ENCODE measurements around the gene ZNF740.

The ZNF740 gene

GRCh38 chr12:53222806-53223261, 42.3 kb downstream of the ZNF740 start (continued):
- TF ChIP-seq HIC1 (tag by site-specific recombination; IDR thresholded peaks at IDR 0.05) (0 out of 2 replicates have a peak, but pooled peaks have one; percentile 2), ZNF416 (tag by site-specific recombination; IDR thresholded peaks at IDR 0.05) (no peak), GLIS2 (tag by site-specific recombination; IDR thresholded peaks at IDR 0.05) (peak; percentile 39; the same call in 1 of the 2 replicates), ZBTB11 (tag by site-specific recombination; conservative IDR thresholded peaks at IDR 0.05; ENCODE audit: low read depth) (no peak), ZSCAN4 (tag by site-specific recombination; IDR thresholded peaks at IDR 0.05) (no peak)

GRCh38 chr12:53223389-53224060, 43.0 kb downstream of the ZNF740 start:
- TF ChIP-seq ZBTB26 (tag by site-specific recombination; optimal IDR thresholded peaks at IDR 0.05): no peak
- TF ChIP-seq ZNF341 (tag by site-specific recombination; IDR thresholded peaks at IDR 0.05; ENCODE audit: low read depth): no peak
- peak; percentile 41 for TF ChIP-seq PATZ1 (tag by site-specific recombination; IDR thresholded peaks at IDR 0.05)
- TF ChIP-seq PRDM1 (tag by site-specific recombination; IDR thresholded peaks at IDR 0.05): peak; percentile 50; the same call in 1 of the 2 replicates
- no peak for TF ChIP-seq ZNF521 (tag by site-specific recombination; IDR thresholded peaks at IDR 0.05)
- TF ChIP-seq ZNF311 (tag by site-specific recombination; IDR thresholded peaks at IDR 0.05; ENCODE audit: borderline replicate concordance): no peak
- TF ChIP-seq ZNF398 (tag by site-specific recombination; IDR thresholded peaks at IDR 0.05): peak; percentile 30; the same call in 1 of the 2 replicates
- TF ChIP-seq ZNF157 (tag by site-specific recombination; IDR thresholded peaks at IDR 0.05): 0 out of 2 replicates have a peak, but pooled peaks have one; percentile 34
- 0 out of 2 replicates have a peak, but pooled peaks have one; percentile 69 for TF ChIP-seq PRDM10 (tag by site-specific recombination; IDR thresholded peaks at IDR 0.05)
- 0 out of 2 replicates have a peak, but pooled peaks have one; percentile 4 for TF ChIP-seq HIC1 (tag by site-specific recombination; IDR thresholded peaks at IDR 0.05)
- no peak for TF ChIP-seq HOXC10 (CRISPR knock-in tag; IDR thresholded peaks at IDR 0.05)
- peaks cover 4% of the 10 kb centered on the region for H3K4me1 ChIP-seq (ENCODE audit: control insufficient read depth, insufficient read depth, low read length)
- POLR2A ChIA-PET: no interaction called here
- H3K27ac ChIP-seq (ENCODE audit: extremely low read depth, low read depth, low read length): no peak overlapping the region
- H3K36me3 ChIP-seq (ENCODE audit: control insufficient read depth in 2 of 2, insufficient read depth in 1 of 2, low read length in 2 of 2): no peaks in the 10 kb centered on the region
- CTCF ChIA-PET: interaction anchor here (1.1 to 1.2 kb wide), 2 partner anchors 9 to 10 kb away, joined by 4 to 5 read pairs; no protein-coding TSS in a partner anchor
- no peaks in the 10 kb centered on the region for H3K9me3 ChIP-seq (ENCODE audit: control insufficient read depth, insufficient read depth, low read depth, low read length)
- no peak overlapping the region for H3K4me3 ChIP-seq (ENCODE audit: low read depth, low read length)
